ENCODE measurements around the gene PPARA.

PPARA gene

DNA sequence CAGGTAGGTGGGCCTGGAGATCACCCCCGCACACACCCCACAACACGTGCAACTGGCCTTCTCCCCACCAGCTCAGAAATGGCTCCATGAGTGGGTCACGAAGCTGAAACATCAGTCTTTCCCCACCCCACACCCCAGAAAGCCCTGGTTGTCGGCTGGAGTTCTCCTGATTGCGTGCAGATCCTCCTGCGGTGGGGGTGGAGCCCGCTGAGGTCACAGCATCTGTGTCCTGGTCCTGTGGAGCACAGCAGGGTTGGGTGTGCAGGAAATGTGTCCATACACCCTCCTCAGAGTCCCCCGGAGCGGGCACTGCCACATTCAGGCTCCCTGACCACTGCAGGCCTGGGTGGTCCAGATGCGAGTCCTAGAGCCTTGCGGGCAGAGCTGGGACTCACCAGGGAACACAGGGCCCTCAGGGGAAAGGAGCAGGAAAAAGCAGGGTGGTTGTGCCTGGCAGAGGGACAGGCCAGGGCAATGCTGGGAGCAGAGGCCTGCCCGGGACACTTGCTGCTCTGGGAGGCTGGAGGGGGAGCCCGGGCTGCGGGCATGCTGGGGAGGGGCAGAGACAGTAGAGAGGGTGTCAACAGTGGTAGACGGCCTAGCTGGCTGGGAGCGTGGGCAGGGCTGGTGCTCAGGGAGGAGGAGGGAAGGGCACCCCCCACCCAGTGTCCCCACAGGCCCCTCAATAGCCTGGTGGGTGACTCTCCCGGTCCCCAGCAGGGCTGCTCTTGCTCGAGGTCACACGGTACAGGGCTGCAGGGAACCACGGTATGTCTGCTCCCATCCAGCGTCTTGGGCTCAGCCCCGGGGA is 42.4 kb upstream of the PPARA start:
- Histone ChIP-seq H3K4me1 (ENCODE audit: control insufficient read depth, insufficient read depth, low read length) (peaks cover 90% of the 10 kb centered on the region), H3K27me3 (replicated peaks; ENCODE audit: control insufficient read depth, insufficient read depth, low read length) (no peaks in the 10 kb centered on the region), H3K4me3 (ENCODE audit: low read length) (no peak overlapping the region), H3K9ac (ENCODE audit: low read length) (peak overlapping the region; percentile 60), H3K36me3 (ENCODE audit: control insufficient read depth, insufficient read depth, low read length, severe bottlenecking) (peaks cover 78% of the 10 kb centered on the region), H3K9me3 (ENCODE audit: control insufficient read depth, low read length) (no peaks in the 10 kb centered on the region)
- DNase-seq (ENCODE audit: low read depth) = no peak

DNA sequence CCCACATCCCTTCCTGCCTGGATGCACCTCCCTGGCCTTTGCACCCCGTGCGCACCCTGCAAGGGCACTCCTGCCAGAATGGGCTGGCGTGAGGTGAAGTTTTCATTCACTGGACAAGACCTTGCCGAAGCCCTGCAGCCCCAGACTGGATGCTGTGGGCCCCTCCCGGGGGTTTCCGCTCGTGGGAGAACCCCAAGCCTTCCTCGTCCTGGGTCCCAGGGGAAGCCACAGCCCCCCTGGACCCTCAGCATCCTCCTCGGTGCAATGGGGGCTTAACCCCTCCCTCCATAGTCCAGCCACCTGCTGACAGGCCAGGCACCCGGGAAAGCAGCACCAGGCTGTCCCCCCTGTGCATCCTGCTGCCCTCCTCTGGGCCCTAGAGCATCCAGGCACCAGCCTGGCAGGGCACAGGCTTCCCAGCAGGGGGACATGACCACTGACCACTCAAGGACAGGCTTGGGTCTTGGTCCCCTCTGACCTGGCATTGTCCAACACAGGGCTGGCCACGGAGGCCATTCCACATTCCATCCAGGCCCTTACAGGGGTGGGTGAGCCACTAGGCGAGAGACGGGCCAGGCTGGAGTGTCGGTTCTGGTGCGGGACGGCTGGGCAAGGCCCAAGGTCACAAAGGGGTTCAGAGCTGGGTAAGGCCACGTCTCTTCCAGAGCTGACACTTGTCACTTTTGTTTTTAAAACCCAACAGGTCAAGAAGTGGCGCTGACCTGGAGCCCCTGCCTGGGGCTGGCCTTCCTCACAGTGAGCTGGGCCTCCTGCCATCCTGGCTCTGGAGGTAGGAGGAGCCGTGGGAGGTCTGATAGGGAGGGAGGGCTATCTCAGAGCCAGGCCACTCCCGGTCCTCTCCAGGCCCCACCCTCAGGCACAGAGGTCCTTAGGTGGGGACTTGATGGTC is 41.5 kb upstream of the PPARA start:
- no peak for DNase-seq (ENCODE audit: low read depth)
- peaks cover 96% of the 10 kb centered on the region for H3K4me1 ChIP-seq (ENCODE audit: control insufficient read depth, insufficient read depth, low read length)
- H3K9ac ChIP-seq (ENCODE audit: low read length) = peak overlapping the region; percentile 37
- H3K36me3 ChIP-seq (ENCODE audit: control insufficient read depth, insufficient read depth, low read length, severe bottlenecking) = peaks cover 77% of the 10 kb centered on the region
- H3K27me3 ChIP-seq (replicated peaks; ENCODE audit: control insufficient read depth, insufficient read depth, low read length) = no peaks in the 10 kb centered on the region
- H3K9me3 ChIP-seq (ENCODE audit: control insufficient read depth, low read length) = no peaks in the 10 kb centered on the region
- no peak overlapping the region for H3K4me3 ChIP-seq (ENCODE audit: low read length)

DNA sequence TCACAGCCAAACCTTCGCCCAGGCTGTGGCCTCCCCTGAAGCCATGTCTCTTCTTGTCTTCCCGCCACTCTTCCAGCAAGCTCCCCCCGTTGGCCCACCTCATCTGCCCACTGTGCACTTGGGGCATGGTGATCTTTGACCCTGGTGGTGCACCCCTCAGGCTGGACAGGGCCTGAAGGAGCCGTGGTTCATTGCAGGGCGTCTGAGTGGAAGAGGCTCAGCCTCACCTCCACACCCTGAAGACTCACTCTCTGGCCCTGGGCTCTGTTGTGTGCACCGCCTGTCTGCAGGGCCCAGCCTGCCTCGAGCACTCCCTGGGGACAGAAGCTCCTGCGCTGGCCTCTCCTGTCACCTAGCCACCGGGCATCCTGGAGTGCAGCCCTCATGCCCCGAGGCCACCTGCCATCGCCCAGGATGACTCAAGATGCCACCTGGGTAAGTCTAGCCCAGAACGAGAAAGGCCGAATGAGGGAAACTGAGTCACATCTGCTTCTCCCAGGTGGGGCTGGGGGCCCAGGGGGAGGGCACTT is 40.8 kb upstream of the PPARA start:
- no peaks in the 10 kb centered on the region for H3K27me3 ChIP-seq (replicated peaks; ENCODE audit: control insufficient read depth, insufficient read depth, low read length)
- H3K9me3 ChIP-seq (ENCODE audit: control insufficient read depth, low read length) = no peaks in the 10 kb centered on the region
- peaks cover 95% of the 10 kb centered on the region for H3K4me1 ChIP-seq (ENCODE audit: control insufficient read depth, insufficient read depth, low read length)
- peak overlapping the region; percentile 37 for H3K9ac ChIP-seq (ENCODE audit: low read length)
- no peak for DNase-seq (ENCODE audit: low read depth)
- H3K36me3 ChIP-seq (ENCODE audit: control insufficient read depth, insufficient read depth, low read length, severe bottlenecking) = peaks cover 77% of the 10 kb centered on the region
- H3K4me3 ChIP-seq (ENCODE audit: low read length) = no peak overlapping the region

DNA sequence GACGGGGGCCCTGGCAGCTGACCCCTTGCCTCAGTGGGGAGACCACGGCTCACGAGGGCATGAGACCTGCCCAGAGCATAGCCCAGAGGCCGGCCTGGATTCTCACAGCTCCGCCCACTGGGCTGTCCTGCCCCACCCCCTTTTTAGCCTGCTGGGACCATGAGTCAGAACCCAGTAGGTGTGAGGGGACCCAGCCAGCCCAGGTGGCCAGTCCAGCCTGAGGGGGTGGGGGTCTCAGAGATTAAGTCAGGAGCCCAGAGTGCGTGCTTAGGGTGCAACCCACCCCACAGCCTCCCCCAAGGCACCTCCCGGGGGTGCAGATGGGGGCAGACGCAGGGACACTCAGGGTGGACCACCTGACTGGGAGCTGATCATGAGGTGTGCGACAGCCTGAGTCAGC is 40.1 kb upstream of the PPARA start:
- Histone ChIP-seq H3K4me1 (ENCODE audit: control insufficient read depth, insufficient read depth, low read length) (peaks cover 95% of the 10 kb centered on the region), H3K9ac (ENCODE audit: low read length) (no peak overlapping the region), H3K4me3 (ENCODE audit: low read length) (no peak overlapping the region), H3K9me3 (ENCODE audit: control insufficient read depth, low read length) (no peaks in the 10 kb centered on the region), H3K36me3 (ENCODE audit: control insufficient read depth, insufficient read depth, low read length, severe bottlenecking) (peaks cover 71% of the 10 kb centered on the region), H3K27me3 (replicated peaks; ENCODE audit: control insufficient read depth, insufficient read depth, low read length) (no peaks in the 10 kb centered on the region)
- no peak for DNase-seq (ENCODE audit: low read depth)

DNA sequence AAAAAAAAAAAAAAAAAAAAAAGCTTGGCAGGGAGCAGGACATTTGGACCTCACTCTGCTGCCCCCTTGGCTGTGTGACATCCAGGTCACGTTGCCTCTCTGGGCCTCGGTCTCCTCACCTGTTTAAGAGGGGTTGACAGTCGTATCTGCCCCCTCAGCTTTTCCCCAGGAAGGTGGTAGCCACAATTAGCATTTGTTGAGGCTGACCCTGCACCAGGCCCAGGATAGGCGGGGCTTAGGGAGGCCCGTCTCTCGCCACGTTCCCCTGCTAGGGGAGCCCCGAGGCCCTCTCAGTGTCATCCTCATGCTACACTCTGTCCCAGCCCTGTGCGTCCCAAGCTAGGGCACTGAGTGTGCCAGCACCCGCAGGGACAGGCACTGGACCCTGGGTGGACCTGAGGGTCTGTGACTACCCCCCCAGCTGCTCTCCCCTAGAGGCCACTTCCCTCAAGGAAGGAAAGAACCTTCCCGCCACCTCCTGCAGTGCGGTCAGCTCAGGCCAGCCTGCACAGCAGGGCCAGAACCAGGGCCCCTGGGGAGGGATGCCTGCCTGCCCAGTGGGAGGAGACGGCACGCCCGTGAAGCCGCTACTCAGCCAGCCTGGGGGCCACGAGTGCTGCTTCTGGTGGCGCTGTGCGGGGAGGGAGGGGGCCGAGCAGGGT is 38.5 kb upstream of the PPARA start:
- no peak for DNase-seq (ENCODE audit: low read depth)
- Histone ChIP-seq H3K27me3 (replicated peaks; ENCODE audit: control insufficient read depth, insufficient read depth, low read length) (no peaks in the 10 kb centered on the region), H3K4me1 (ENCODE audit: control insufficient read depth, insufficient read depth, low read length) (peaks cover 89% of the 10 kb centered on the region), H3K9me3 (ENCODE audit: control insufficient read depth, low read length) (no peaks in the 10 kb centered on the region), H3K9ac (ENCODE audit: low read length) (peak overlapping the region; percentile 28), H3K36me3 (ENCODE audit: control insufficient read depth, insufficient read depth, low read length, severe bottlenecking) (peaks cover 56% of the 10 kb centered on the region), H3K4me3 (ENCODE audit: low read length) (no peak overlapping the region)

DNA sequence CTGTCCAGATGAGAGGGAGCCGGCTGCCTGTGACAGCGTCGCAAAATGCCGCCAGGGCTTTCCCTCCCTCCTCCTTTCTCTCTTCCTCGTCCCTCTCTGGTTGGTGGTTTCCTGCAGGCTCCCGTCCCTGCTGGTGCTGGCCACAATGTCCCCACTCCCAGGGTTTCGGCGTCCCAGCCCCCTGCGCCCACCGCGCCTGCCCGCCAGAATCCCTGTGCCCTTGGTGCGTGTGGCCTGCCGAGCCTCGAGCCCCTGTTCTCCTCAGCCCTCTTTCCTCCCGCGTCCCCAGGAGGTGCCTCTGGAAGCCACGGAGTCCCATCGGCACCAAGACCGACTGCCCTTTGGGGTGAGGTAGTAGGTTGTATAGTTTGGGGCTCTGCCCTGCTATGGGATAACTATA is 37.9 kb upstream of the PPARA start:
- no peak for DNase-seq (ENCODE audit: low read depth)
- Histone ChIP-seq H3K27me3 (replicated peaks; ENCODE audit: control insufficient read depth, insufficient read depth, low read length) (no peaks in the 10 kb centered on the region), H3K9ac (ENCODE audit: low read length) (peak overlapping the region; percentile 28), H3K4me3 (ENCODE audit: low read length) (no peak overlapping the region), H3K4me1 (ENCODE audit: control insufficient read depth, insufficient read depth, low read length) (peaks cover 82% of the 10 kb centered on the region), H3K36me3 (ENCODE audit: control insufficient read depth, insufficient read depth, low read length, severe bottlenecking) (peaks cover 51% of the 10 kb centered on the region), H3K9me3 (ENCODE audit: control insufficient read depth, low read length) (no peaks in the 10 kb centered on the region)

DNA sequence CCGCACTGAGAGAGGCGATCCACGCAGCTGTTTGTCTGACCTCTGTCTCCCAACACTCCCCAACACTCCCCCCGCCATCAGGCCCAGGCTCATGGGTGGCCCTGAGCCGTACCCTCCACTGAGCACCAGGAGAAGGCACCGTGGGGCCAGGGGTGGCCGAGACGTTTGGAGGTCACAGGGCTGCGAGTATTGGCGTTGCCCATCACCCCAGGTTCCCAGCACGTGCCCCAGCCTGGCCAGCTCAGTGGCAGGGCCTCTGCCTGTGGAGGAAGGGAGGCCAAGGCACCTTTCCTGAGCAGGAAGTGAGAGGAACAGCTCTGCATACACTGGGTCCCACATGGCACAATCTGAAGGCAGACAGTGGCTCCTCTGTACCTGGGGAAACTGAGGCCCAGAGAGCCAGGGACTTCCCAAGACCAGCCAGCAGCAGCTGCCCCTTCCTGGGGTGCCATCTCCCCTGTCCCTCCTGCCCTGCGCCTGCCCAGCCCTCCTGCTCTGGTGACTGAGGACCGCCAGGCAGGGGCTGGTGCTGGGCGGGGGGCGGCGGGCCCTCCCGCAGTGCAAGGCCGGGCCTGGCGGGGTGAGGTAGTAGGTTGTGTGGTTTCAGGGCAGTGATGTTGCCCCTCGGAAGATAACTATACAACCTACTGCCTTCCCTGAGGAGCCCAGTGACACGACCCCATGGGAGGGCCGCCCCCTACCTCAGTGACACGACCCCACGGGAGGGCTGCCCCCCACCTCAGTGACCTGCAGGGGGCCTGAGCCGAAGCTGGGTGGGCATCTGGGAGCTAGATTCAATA is 37.0 kb upstream of the PPARA start:
- Histone ChIP-seq H3K27me3 (replicated peaks; ENCODE audit: control insufficient read depth, insufficient read depth, low read length) (no peaks in the 10 kb centered on the region), H3K9me3 (ENCODE audit: control insufficient read depth, low read length) (no peaks in the 10 kb centered on the region), H3K36me3 (ENCODE audit: control insufficient read depth, insufficient read depth, low read length, severe bottlenecking) (peaks cover 42% of the 10 kb centered on the region), H3K4me3 (ENCODE audit: low read length) (no peak overlapping the region), H3K9ac (ENCODE audit: low read length) (peak overlapping the region; percentile 28), H3K4me1 (ENCODE audit: control insufficient read depth, insufficient read depth, low read length) (peaks cover 74% of the 10 kb centered on the region)
- DNase-seq (ENCODE audit: low read depth) = no peak

DNA sequence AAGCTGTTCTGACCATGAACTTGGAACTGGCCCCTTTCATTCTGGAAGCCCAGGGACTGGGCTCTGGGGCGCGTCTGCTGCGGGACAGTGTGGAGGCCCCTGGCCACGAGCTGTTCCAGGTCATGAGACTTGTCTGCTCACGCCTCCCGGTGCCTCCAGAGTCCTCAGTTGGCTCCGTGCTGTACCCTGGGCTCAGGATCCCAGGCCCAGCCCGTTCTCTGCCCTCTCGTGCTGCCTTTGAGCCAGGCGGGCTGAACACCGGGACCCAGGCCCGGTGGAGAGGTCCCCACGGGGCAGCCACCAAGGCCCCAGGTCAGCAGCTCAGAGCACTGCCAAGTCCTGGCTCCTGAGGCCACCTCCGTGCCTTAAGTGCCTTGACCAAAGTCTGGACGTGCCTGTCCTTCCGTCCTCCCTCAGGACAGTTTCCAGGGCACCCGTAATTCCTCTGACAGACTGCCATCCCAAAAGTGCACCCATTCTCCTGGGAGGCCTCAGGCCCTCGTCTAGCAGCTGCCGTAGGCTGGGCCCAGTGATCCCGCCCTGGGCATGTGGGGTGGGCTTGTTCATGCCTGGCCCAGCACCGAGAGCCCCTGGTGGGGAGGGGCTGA is 36.3 kb upstream of the PPARA start:
- peak overlapping the region; percentile 28 for H3K9ac ChIP-seq (ENCODE audit: low read length)
- H3K27me3 ChIP-seq (replicated peaks; ENCODE audit: control insufficient read depth, insufficient read depth, low read length) = no peaks in the 10 kb centered on the region
- H3K36me3 ChIP-seq (ENCODE audit: control insufficient read depth, insufficient read depth, low read length, severe bottlenecking) = peaks cover 42% of the 10 kb centered on the region
- DNase-seq (ENCODE audit: low read depth) = no peak
- peaks cover 67% of the 10 kb centered on the region for H3K4me1 ChIP-seq (ENCODE audit: control insufficient read depth, insufficient read depth, low read length)
- no peaks in the 10 kb centered on the region for H3K9me3 ChIP-seq (ENCODE audit: control insufficient read depth, low read length)
- no peak overlapping the region for H3K4me3 ChIP-seq (ENCODE audit: low read length)

DNA sequence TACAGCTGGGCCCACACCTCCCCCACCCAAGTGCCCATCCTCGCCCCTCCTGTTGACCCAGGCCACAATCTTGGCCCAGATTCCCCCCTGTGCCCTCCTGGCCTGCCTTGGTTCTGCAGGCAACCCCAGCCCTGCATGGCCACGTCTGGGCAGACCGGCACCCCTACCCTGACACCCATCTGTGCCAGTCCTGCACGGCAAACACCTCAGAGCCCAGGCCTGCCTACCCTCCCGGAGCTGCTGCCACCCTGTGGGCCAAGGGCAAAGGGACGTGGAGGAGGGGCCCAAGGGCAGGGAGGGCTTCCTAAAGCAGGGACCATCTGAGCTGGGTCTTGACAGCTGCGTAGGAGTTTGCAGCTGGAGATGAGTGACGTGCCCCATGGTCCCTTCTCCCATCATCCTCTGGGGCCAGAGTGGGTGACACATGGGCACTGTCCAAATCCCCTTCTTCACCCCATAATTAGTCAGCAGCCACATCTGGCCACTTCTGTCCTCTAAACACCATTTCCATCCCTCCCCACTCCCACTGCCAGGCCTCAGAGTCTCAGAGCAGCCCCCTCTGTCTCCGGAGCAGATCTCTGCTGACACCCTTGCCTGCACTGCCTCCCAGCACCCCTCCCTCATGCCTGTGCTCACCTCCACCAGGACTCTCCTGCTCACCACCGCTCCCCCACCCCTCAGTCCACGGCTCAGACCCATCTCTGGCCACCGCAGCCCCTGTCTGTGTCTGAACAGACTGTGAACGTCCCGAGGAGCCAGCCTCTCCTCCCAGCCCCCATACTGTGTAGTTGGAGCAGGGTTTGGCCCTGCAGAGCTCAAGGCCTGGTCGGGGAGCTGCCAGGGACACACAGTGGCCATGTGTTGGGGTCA is 35.6 kb upstream of the PPARA start:
- H3K9ac ChIP-seq (ENCODE audit: low read length) = peak overlapping the region; percentile 28
- peaks cover 36% of the 10 kb centered on the region for H3K36me3 ChIP-seq (ENCODE audit: control insufficient read depth, insufficient read depth, low read length, severe bottlenecking)
- no peak overlapping the region for H3K4me3 ChIP-seq (ENCODE audit: low read length)
- no peaks in the 10 kb centered on the region for H3K9me3 ChIP-seq (ENCODE audit: control insufficient read depth, low read length)
- no peaks in the 10 kb centered on the region for H3K27me3 ChIP-seq (replicated peaks; ENCODE audit: control insufficient read depth, insufficient read depth, low read length)
- no peak for DNase-seq (ENCODE audit: low read depth)
- peaks cover 60% of the 10 kb centered on the region for H3K4me1 ChIP-seq (ENCODE audit: control insufficient read depth, insufficient read depth, low read length)

DNA sequence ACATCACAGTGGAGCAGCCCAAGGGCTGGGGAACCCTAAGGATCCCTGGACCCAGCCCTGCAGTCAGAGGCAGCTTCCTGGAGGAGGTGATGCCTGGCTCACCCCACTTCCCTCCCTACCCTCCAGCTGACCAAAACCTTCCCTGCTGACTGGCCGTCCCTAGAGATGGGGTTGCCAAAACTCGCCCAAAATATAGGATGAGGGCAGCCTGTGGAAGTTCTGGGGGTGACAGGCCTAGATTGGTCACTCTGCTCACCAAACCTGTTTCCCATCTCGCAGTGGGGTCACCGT is 35.0 kb upstream of the PPARA start:
- Histone ChIP-seq H3K4me3 (ENCODE audit: low read length) (no peak overlapping the region), H3K4me1 (ENCODE audit: control insufficient read depth, insufficient read depth, low read length) (peaks cover 56% of the 10 kb centered on the region), H3K36me3 (ENCODE audit: control insufficient read depth, insufficient read depth, low read length, severe bottlenecking) (peaks cover 31% of the 10 kb centered on the region), H3K9me3 (ENCODE audit: control insufficient read depth, low read length) (no peaks in the 10 kb centered on the region), H3K27me3 (replicated peaks; ENCODE audit: control insufficient read depth, insufficient read depth, low read length) (no peaks in the 10 kb centered on the region), H3K9ac (ENCODE audit: low read length) (peak overlapping the region; percentile 28)
- DNase-seq (ENCODE audit: low read depth) = no peak
